Measurements from ENCODE around the gene GLOD5.
A peak's percentile ranks its signal among the peaks of the same experiment; 100 is the strongest.
"Not testable (repeated sequence)": the region's sequence is repeated elsewhere in the genome, so short reads cannot be mapped to it uniquely, and the experiment has no call there.

The GLOD5 gene

DNA sequence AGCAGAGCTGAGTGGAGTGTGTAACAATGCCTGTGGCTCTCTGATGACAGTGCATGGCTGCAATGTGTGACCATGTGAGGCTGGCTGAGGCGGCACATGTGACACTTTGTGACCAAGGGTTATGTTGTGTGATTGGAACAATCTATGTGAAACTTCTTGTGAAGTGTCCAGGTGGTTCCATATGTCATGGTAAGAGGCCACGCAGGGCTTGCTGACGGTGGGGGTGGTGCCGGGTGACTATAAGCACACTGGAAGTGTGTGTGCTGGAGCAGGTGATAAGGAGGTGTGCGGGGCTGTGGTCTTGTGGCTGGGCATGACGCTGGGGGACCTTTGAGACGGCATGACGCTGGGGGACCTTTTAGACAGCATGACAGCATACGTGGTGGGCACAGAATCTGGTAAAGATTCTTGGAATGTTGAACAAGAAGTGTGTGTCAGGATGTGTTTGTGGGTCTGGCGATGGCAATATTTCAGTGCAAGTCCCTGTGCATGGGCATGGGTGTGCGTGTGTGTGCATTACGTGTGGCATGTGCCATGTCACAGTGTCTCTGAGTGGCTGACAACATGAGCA is 32.9 kb downstream of the GLOD5 start:
- DNase-seq (ENCODE audit: low read depth in 2 of 2): no peak

DNA sequence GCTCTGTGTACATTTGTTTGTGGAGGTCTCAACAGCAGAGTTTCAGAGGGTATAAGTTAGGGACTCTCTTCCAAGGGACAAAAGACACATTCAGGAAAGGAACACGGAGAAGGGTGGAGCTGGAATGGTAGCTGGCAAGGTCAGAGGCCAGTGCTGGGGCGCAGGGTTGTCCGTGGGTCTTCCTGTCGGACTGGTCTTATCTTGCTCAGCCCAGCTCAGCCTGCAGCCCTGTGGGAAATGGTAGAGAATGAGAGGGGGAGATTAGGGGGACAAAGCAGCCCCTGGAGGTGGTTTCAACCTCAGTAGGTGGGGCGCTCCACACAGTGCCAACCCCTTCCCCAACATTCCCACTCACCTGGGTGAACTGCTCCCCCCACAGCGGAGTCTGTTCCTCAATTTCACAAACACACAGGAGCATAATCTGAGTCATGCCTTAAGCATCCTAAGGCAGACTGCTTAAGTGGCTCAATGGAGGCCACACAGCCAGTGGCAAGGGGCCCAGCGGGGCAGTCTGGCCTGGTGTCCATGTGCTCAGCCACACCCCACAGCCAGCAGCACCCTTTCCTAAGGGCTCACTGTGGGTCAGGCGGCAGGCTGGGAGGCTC is 33.5 kb downstream of the GLOD5 start:
- no peak for DNase-seq (ENCODE audit: low read depth in 2 of 2)

DNA sequence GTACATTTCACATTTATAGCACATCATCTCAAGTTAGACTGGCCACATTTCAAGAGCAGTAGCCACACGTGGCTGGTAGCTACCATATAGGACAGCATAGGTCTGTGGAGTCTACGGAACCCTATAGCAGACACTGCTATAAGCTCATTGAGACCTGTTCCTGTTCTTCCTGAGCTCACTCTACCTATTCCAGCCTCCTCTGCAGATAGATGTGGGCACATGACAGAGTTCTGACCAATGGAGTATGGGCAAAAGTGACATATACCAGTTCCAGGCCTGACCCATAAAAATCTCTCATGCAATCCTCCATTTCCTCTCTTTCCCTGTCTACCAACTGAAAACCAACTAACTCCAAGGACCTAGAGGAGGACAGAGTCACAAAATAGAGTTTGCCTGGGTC is 36.8 kb downstream of the GLOD5 start:
- DNase-seq (ENCODE audit: low read depth in 2 of 2): no peak

DNA sequence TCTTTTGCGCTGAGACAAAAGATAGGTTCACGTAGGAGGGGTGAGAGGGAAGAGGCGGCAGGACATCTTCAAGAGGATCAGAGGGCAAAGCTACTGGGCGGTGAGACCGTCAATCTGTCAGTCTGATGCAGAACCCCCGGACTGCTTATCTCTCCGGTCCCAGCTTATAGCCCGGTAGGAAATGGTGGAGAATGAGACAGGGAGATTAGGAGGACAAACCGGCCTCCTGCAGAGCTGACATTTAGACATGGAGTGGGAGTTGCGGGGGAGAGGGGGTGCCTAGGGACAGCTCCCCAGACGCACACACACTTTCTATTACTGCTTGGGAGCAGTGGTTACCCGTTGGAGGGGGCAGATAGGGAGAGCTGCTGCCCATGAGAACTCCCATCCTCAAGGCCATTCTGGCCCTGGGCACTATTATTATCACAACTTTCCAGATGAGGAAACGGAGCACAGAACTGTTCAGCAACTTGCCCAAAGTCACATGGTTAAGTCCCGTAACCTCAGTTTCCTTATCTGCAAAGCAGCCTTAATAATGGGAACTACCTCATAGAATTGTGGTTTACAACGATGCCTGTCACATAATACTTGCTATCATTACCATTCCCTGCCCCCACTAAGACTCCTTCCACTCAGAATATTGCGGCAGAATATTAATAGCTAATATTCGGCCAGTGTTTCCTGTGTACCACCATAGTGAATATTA is 39.2 kb downstream of the GLOD5 start:
- no peak for DNase-seq (ENCODE audit: low read depth in 2 of 2)

DNA sequence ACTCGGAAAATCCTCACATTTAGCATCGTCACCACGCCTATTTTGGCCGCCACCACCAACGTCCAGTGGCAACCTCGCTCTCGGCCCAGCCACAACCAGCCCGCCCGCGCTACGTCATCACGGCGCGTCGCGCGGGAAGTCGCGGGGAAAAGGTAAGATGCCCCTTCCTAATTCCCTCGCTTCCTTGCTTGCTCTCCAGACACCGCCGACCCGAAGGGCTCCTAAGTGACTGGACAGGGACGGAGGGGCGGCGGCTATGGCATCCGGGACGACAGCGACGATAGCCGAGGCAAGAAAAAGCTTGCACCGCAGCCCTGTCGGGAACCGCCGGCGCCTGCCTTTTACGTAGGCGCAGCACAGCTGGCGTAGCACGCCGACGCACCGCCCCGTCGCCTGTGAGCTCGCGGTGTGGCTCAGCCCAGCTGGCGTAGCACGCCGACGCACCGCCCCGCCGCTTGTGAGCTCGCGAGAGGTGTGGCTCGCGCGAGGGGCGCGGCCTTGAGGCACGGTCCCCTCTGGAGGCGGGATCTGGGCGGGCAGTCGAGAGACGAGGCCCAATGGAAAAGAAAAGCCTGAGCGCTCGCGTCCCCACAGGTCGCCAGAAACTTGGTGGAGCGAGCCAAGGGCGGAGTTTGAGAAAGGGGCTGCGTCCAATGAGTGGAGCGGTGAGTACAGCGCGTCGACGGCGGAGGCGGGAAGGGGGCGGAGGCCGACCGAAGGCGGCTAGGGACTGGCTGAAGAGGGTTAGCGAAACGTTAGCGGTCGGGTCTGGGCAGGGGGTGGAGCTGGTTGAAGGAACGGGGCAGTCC is 39.9 kb downstream of the GLOD5 start, which contains the start of gene HDAC6:
TSS of gene HDAC6 (plus strand) at position 788 of the 809 bp plus-strand sequence. CDS start 626 bp downstream, outside the sequence.
- peak; percentile 80 to 86 for DNase-seq (ENCODE audit: low read depth in 2 of 2)

DNA sequence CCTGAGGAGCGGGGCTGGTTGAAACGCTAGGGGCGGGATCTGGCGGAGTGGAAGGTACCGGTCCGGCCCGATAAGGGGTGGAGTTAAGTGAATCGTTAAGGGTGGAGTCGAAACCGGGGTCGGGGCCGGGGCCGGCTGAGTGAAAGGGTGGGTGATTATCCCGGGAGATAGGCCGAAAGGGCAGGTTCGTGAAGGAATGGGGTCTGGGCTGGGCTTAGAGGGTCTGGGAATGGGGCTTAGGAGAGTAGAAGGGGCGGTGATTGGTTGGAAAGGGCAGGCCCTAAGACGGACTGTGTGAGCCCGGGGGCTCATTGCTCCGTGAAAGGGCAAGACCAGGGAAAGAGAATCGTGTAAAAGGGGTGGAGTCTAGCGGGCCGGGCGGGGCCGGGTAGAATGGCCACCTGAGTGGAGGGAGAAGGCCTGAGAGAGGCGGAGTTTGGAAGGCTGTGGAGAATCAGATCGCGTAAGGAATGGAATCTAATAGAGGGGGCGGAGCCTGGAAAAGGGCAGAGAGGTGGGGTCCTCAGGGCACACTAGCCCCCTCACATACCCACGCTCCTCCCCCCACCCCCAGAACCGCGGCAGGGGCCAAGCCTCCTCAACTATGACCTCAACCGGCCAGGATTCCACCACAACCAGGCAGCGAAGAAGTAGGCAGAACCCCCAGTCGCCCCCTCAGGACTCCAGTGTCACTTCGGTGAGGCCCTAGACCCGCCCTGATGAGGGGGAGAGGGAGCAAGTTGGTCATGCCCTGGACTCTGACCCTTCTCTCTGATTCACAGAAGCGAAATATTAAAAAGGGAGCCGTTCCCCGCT is 40.8 kb downstream of the GLOD5 start:
- DNase-seq (ENCODE audit: low read depth in 2 of 2): peak in 1 of 2 donors; percentile 15

DNA sequence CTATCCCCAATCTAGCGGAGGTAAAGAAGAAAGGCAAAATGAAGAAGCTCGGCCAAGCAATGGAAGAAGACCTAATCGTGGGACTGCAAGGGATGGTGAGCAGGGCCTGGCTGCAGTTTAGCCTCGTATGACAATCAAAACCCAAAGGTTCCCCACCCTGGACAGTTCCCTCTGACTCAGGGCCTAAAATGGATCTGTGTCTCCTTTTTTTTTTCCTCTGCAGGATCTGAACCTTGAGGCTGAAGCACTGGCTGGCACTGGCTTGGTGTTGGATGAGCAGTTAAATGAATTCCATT is 41.3 kb downstream of the GLOD5 start:
- DNase-seq (ENCODE audit: low read depth in 2 of 2): no peak

DNA sequence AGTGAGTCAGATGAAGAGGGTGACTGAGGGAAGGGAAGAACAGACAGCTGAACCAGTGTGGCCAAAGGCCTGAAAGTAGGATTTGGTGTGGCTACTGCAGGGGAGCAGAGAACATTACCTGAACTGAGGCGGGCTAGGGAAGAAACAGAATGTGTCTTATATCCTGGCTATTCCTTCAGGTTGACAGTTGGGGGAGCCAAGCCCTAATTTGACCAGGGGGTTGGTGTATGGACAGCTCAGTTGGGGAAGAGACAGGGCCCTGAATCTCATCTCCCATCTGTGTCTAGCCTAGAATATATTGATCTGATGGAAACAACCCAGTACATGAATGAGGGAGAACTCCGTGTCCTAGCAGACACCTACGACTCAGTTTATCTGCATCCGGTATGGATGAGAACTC is 44.5 kb downstream of the GLOD5 start:
- DNase-seq (ENCODE audit: low read depth in 2 of 2): no peak

DNA sequence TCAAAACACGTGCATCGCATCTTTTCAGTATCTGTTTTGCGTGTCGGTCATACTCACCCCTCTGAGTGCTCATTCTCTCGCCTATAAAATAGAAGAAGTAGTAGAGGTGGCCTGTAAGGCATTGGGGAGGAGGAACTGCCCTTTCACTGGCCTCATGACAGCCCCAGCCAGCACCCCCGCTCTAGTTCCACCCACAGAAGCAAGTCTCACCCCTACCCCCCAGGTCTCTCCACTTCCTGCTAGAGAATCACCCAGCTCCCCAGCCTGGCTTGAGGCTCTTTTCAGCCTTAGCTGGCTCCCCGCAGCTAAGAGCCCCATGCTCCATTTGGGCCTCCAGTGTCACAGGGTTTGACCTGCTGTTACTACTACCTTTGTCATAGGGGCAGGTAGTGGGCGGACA is 52.1 kb downstream of the GLOD5 start:
- no peak for DNase-seq (ENCODE audit: low read depth in 2 of 2)

DNA sequence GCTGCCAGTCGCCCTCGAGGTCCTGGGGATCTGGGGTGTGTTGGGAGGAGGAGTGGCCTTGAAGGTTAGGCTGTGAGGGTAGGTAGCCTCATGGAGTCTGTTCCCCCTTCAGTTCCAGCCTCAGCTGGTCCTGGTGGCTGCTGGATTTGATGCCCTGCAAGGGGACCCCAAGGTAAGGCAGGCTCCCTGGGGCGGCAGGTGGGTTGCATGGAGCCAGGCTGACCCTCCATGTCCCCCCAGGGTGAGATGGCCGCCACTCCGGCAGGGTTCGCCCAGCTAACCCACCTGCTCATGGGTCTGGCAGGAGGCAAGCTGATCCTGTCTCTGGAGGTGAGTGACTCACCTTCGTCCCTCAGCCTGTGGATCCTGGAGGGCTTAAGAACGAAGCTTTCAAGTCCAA is 53.2 kb downstream of the GLOD5 start:
- DNase-seq (ENCODE audit: low read depth in 2 of 2): no peak

DNA sequence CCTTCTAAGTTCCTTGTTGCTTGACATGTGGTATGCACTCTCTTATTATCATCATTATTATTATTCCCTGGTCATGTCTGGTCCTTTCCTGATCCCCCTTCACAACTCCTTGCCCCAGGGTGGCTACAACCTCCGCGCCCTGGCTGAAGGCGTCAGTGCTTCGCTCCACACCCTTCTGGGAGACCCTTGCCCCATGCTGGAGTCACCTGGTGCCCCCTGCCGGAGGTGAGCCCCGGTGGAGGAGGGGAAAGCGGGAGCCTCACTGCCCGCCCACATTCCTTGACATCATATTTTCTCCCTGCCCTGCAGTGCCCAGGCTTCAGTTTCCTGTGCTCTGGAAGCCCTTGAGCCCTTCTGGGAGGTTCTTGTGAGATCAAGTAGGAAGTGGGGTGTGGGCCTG is 53.7 kb downstream of the GLOD5 start:
- no peak for DNase-seq (ENCODE audit: low read depth in 2 of 2)

DNA sequence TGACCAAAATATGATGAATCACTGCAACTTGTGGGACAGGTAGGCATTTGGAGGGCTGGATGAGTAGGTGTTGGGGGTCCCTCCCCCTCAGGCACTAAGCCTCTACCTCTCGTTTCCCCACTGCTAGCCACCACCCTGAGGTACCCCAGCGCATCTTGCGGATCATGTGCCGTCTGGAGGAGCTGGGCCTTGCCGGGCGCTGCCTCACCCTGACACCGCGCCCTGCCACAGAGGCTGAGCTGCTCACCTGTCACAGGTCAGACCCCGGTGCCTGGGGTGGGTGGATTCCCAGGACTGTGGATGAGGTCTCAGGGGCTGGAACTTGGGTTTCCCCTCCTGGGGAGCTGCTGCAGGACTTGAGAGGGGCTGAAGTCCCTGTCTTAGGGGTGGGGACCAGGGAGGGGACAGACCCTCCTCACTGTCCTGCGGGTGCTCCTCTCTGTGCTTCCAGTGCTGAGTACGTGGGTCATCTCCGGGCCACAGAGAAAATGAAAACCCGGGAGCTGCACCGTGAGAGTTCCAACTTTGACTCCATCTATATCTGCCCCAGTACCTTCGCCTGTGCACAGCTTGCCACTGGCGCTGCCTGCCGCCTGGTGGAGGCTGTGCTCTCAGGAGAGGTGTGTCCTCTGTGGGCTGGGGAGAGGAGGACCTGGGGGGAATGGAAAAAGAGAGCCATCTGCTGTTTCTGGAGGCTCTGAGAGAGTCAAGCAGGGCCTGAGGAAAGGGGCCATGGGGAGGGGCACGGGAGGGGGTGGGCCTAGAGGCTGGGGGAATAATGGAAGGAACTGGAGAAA is 54.7 kb downstream of the GLOD5 start:
- no peak for DNase-seq (ENCODE audit: low read depth in 2 of 2)

DNA sequence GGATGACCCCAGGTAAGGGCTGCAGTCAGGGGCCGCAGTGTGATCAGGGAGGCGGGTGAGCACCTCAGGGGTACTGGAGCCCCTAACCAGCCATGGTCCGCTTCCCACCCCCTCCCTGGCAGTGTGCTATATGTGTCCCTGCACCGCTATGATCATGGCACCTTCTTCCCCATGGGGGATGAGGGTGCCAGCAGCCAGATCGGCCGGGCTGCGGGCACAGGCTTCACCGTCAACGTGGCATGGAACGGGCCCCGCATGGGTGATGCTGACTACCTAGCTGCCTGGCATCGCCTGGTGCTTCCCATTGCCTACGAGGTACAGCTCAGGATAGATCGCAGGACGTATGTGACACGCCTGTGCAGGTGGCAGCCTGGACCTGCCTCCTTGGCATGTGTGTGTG is 56.6 kb downstream of the GLOD5 start:
- no peak for DNase-seq (ENCODE audit: low read depth in 2 of 2)

DNA sequence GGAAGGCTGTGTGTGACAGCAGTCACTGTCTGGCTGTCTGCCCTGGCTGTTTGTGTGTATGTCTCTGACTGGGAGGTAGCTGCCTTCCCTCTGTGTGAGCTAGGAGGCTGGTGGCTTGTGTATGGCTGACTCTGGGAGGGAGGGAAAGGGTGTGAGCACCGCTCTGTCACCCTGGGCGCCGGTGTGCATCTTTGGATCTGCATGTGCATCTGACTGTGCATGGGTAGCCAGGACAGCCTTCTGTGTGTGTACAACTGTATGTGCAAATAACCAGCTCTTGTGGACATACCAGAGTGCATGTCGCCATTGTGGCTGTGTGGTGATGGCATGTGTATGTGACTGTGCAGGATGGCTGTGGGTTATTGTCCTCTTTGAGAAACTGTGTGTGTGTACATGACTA is 57.3 kb downstream of the GLOD5 start:
- no peak for DNase-seq (ENCODE audit: low read depth in 2 of 2)

DNA sequence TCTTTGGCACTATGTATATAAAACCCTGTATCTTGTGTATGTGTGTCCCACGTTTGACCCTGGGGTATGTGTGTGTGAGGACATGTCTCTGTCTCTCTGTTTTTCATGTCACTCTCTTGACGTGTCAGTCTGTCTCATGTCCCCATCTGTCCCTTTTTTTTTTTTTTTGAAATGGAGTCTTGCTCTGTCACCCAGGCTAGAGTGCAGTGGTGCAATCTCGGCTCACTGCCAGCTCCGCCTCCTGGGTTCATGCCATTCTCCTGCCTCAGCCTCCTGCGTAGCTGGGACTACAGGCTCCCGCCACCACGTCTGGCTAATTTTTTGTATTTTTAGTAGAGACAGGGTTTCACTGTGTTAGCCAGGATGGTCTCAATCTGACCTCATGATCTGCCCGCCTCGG is 57.8 kb downstream of the GLOD5 start:
- not testable (repeated sequence) for DNase-seq (ENCODE audit: low read depth in 2 of 2)

DNA sequence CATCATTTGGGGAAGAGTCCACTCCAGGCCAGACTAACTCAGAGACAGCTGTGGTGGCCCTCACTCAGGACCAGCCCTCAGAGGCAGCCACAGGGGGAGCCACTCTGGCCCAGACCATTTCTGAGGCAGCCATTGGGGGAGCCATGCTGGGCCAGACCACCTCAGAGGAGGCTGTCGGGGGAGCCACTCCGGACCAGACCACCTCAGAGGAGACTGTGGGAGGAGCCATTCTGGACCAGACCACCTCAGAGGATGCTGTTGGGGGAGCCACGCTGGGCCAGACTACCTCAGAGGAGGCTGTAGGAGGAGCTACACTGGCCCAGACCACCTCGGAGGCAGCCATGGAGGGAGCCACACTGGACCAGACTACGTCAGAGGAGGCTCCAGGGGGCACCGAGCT is 61.5 kb downstream of the GLOD5 start:
- no peak for DNase-seq (ENCODE audit: low read depth in 2 of 2)
